ENCODE data around the gene CDC27. TPM values are rescaled to one million over a fixed set of nuclear protein-coding genes. Genes with fewer than 3 reads are reported as not detected.
"Not testable (repeated sequence)": the region's sequence is repeated elsewhere in the genome, so short reads cannot be mapped to it uniquely, and the experiment has no call there.

The CDC27 gene
- total RNA-seq, 2 donors from 2014 or later, result 66.0 to 69.2 TPM

- no peak for ATAC-seq (ENCODE audit: insufficient number of reproducible peaks, low FRiP score, low read depth)
- no peak for DNase-seq (ENCODE audit: low spot score)
- H3K27ac ChIP-seq, result no peak overlapping the region
Observed at GRCh38 chr17:47072886-47073285, 116.2 kb downstream of the CDC27 start.

GRCh38 chr17:47071171-47071570 is 117.9 kb downstream of the CDC27 start:
- not testable (repeated sequence) for ATAC-seq (ENCODE audit: insufficient number of reproducible peaks, low FRiP score, low read depth); H3K9me3 ChIP-seq; H3K36me3 ChIP-seq; H3K4me3 ChIP-seq; H3K27ac ChIP-seq; H3K27me3 ChIP-seq (replicated peaks; ENCODE audit: insufficient read depth); H3K4me1 ChIP-seq (ENCODE audit: control insufficient read depth in 1 of 2, low read depth in 2 of 2); DNase-seq (ENCODE audit: low spot score)

More at GRCh38 chr17:47072886-47073285, 116.2 kb downstream of the CDC27 start:
- no peaks in the 10 kb centered on the region for H3K4me1 ChIP-seq (ENCODE audit: control insufficient read depth in 1 of 2, low read depth in 2 of 2)
- no peak for TF ChIP-seq CTCF (IDR thresholded peaks at IDR 0.05)
- no peaks in the 10 kb centered on the region for H3K36me3 ChIP-seq
- no peaks in the 10 kb centered on the region for H3K27me3 ChIP-seq (replicated peaks; ENCODE audit: insufficient read depth)
- H3K4me3 ChIP-seq, result no peak overlapping the region
- H3K9me3 ChIP-seq, result no peaks in the 10 kb centered on the region

GRCh38 chr17:47070266-47070665 is 118.8 kb downstream of the CDC27 start:
- ATAC-seq (ENCODE audit: insufficient number of reproducible peaks, low FRiP score, low read depth); H3K27ac ChIP-seq; DNase-seq (ENCODE audit: low spot score); H3K27me3 ChIP-seq (replicated peaks; ENCODE audit: insufficient read depth); H3K4me3 ChIP-seq; H3K9me3 ChIP-seq; H3K4me1 ChIP-seq (ENCODE audit: control insufficient read depth in 1 of 2, low read depth in 2 of 2); H3K36me3 ChIP-seq: not testable (repeated sequence)

Other genes with a start within 250 kb of the CDC27 start
- gene RPRML, start 210.0 kb downstream of the CDC27 start, total RNA-seq, result not detected
- gene MYL4, start 20.1 kb upstream of the CDC27 start, total RNA-seq, result not detected
- gene ITGB3, start 64.5 kb upstream of the CDC27 start, total RNA-seq, result 100 to 1,000 TPM in 1 of 2 donors, 10 to 100 TPM in 1; 68.1 to 197 TPM
- gene EFCAB13, start 134.7 kb upstream of the CDC27 start, total RNA-seq, result 10 to 100 TPM in 1 of 2 donors, 1 to 10 TPM in 1; 8.1 to 16.7 TPM

Measured in thoracic aorta (tissue), 2 donors.